Fibroblast of lung (primary cell): ENCODE measurements around the gene KCMF1. TPM values are rescaled to one million over a fixed set of nuclear protein-coding genes. Genes with fewer than 3 reads are reported as not detected.
A peak's percentile ranks its signal among the peaks of the same experiment; 100 is the strongest.

Source experiments
- DNase-seq, 2 donors: peaks; one replicate each; pipeline versions ENCODE4 v3.0.0 to v3.0.0-alpha.2; 2010; ENCODE audit warnings: low read depth in 2 of 2
- H2AFZ ChIP-seq: 2 replicates; pipeline ENCODE4 v1.5.1; 2012; ENCODE audit warnings: low read length, control low read depth, inconsistent platforms
- H3K27ac ChIP-seq: 2 replicates; pipeline ENCODE4 v1.5.1; 2011; ENCODE audit warnings: low read length, control low read depth; ENCODE audit not compliant: insufficient read depth
- H3K27me3 ChIP-seq: 2 replicates; pipeline ENCODE4 v1.5.1; 2011; ENCODE audit warnings: mild to moderate bottlenecking, low read length; ENCODE audit not compliant: control insufficient read depth, insufficient read depth
- H3K36me3 ChIP-seq: 2 replicates; pipeline ENCODE4 v1.5.1; 2011; ENCODE audit warnings: low read length; ENCODE audit not compliant: control insufficient read depth, insufficient read depth
- H3K4me1 ChIP-seq: 2 replicates; pipeline ENCODE4 v1.5.1; 2011; ENCODE audit warnings: low read length; ENCODE audit not compliant: control insufficient read depth, insufficient read depth; ENCODE audit errors: extremely low read depth
- H3K4me2 ChIP-seq: 2 replicates; pipeline ENCODE4 v1.5.1; 2011; ENCODE audit warnings: low read length, control low read depth; ENCODE audit not compliant: insufficient read depth; ENCODE audit errors: extremely low read depth
- H3K4me3 ChIP-seq, 4 experiments: fragments of 200-600 bp in 1 of 4; sonication (generic) in 1 of 4; replicated peaks in 1 of 4; 2 replicates each; pipeline ENCODE4 v1.5.1; 2011 to 2016; ENCODE audit warnings: low read length in 4 of 4, low read depth in 3 of 4, mild to moderate bottlenecking in 3 of 4, control low read depth in 2 of 4, inconsistent platforms in 1 of 4, mixed read lengths in 1 of 4; ENCODE audit not compliant: insufficient read depth in 1 of 4; ENCODE audit errors: control extremely low read depth in 1 of 4
- H3K79me2 ChIP-seq: 2 replicates; pipeline ENCODE4 v1.5.1; 2012; ENCODE audit warnings: mild to moderate bottlenecking, low read length, inconsistent platforms; ENCODE audit not compliant: control insufficient read depth, insufficient read depth
- H3K9ac ChIP-seq: 2 replicates; pipeline ENCODE4 v1.5.1; 2011; ENCODE audit warnings: mild to moderate bottlenecking, low read length, control low read depth; ENCODE audit not compliant: insufficient read depth
- H3K9me3 ChIP-seq: 2 replicates; pipeline ENCODE4 v1.5.1; 2012; ENCODE audit warnings: low read depth, low read length; ENCODE audit not compliant: control insufficient read depth, insufficient read depth
- H4K20me1 ChIP-seq: 2 replicates; pipeline ENCODE4 v1.5.1; 2011; ENCODE audit warnings: low read length; ENCODE audit not compliant: control insufficient read depth, insufficient read depth; ENCODE audit errors: extremely low read depth
- EZH2 ChIP-seq: IDR thresholded peaks from 2 replicates; pipeline ENCODE4 v1.5.1; 2012; ENCODE audit warnings: low read length, control low read depth, mild to moderate bottlenecking; ENCODE audit errors: missing control alignments
- polyA minus RNA-seq: library from RNA; depleted of rRNA, polyadenylated mRNA; stranded (reverse); fragments of >200 nt; gene quantifications from 2 replicates; pipeline ENCODE4 v1.2.3, GENCODE V29; 2011; ENCODE audit warnings: low replicate concordance
- polyA plus RNA-seq, 2 donors: library from polyadenylated mRNA; depleted of rRNA in 1 of 2; stranded (reverse) in 1 of 2; unstranded in 1 of 2; fragments of >200 nt; gene quantifications; 2 replicates each; pipeline ENCODE4 v1.2.1, GENCODE V29; 2011 to 2012; ENCODE audit warnings: missing spikeins in 1 of 2
- total RNA-seq: library from RNA; depleted of rRNA; stranded (reverse); fragments of >200 nt; gene quantifications from 2 replicates; pipeline ENCODE4 v1.2.1, GENCODE V29; 2014
- TF ChIP-seq, protein P1 (sequence below), 2 donors: IDR thresholded peaks in 1 of 2; conservative IDR thresholded peaks in 1 of 2; 1 replicate in 1 of 2; 2 replicates in 1 of 2; pipeline ENCODE4 v1.5.1; 2011 to 2012; ENCODE audit warnings: low read length in 2 of 2, control low read depth in 1 of 2, inconsistent platforms in 1 of 2, low read depth in 1 of 2, mild to moderate bottlenecking in 1 of 2

KCMF1 gene
- total RNA-seq, result 29.3 and 61.8 TPM in 2 replicates
- polyA plus RNA-seq, result 104 and 120 TPM in 2 replicates
- 50.8 and 51.8 TPM in 2 replicates for polyA plus RNA-seq (2012)
- 16.6 and 60.2 TPM in 2 replicates for polyA minus RNA-seq

GRCh38 chr2:84970868-84971509 is at the start of gene KCMF1:
KCMF1 (plus strand) TSS chr2:84971161; CDS start chr2:84971452, 291 bp downstream.
- H3K79me2 ChIP-seq, result peaks cover 73% of the 10 kb centered on the region
- TF ChIP-seq EZH2, result no peak
- TF ChIP-seq, protein P1, sequence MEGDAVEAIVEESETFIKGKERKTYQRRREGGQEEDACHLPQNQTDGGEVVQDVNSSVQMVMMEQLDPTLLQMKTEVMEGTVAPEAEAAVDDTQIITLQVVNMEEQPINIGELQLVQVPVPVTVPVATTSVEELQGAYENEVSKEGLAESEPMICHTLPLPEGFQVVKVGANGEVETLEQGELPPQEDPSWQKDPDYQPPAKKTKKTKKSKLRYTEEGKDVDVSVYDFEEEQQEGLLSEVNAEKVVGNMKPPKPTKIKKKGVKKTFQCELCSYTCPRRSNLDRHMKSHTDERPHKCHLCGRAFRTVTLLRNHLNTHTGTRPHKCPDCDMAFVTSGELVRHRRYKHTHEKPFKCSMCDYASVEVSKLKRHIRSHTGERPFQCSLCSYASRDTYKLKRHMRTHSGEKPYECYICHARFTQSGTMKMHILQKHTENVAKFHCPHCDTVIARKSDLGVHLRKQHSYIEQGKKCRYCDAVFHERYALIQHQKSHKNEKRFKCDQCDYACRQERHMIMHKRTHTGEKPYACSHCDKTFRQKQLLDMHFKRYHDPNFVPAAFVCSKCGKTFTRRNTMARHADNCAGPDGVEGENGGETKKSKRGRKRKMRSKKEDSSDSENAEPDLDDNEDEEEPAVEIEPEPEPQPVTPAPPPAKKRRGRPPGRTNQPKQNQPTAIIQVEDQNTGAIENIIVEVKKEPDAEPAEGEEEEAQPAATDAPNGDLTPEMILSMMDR (conservative IDR thresholded peaks at IDR 0.05 in 1 of 2, IDR thresholded peaks at IDR 0.05 in 1 of 2; ENCODE audit: low read depth in 1 of 2, low read length in 2 of 2), result no peak
- peak within 1 kb of the TSS; percentile 92 for H3K9ac ChIP-seq
- H3K27ac ChIP-seq, result peak within 1 kb of the TSS; percentile 93
- peak; percentile 67 to 71 for DNase-seq
- H2AFZ ChIP-seq, result peak within 1 kb of the TSS; percentile 34
- peak within 1 kb of the TSS; percentile 98 for H3K4me2 ChIP-seq
- H4K20me1 ChIP-seq, result no peaks in the 10 kb centered on the region
- no peaks in the 10 kb centered on the region for H3K4me1 ChIP-seq
- H3K36me3 ChIP-seq, result no peaks in the 10 kb centered on the region
- H3K4me3 ChIP-seq, result peak within 1 kb of the TSS; percentile 82 to 96 (median 91)
- H3K9me3 ChIP-seq, result no peaks in the 10 kb centered on the region
- no peaks in the 10 kb centered on the region for H3K27me3 ChIP-seq

DNA sequence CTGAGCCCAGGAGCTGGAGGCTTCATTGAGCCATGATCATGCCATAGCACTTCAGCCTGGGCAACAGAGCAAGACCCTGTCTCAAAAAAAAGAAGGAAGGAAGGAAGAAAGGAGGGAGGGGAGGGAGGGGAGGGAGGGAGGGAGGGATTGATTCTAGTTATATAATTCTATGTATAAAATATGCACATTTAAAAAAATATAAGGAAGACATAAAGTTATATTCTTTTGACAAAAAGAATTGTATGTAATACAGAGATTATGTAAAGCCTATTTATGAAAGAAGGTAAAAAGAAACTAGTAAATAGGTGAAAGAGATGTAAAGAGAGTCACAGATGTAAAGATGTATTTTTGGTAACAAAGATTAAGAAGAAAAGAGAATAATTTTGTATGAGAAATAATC is 48.0 kb upstream of the KCMF1 start:
- TF ChIP-seq EZH2, result no peak
- TF ChIP-seq, protein P1 (conservative IDR thresholded peaks at IDR 0.05 in 1 of 2, IDR thresholded peaks at IDR 0.05 in 1 of 2; ENCODE audit: low read depth in 1 of 2, low read length in 2 of 2), result no peak
- no peak overlapping the region for H3K27ac ChIP-seq
- peaks cover 14% of the 10 kb centered on the region for H3K4me1 ChIP-seq
- H3K27me3 ChIP-seq, result no peaks in the 10 kb centered on the region
- no peak overlapping the region for H3K9ac ChIP-seq
- H3K4me3 ChIP-seq, result no peak overlapping the region
- no peaks in the 10 kb centered on the region for H3K79me2 ChIP-seq
- no peak overlapping the region for H3K4me2 ChIP-seq
- H3K9me3 ChIP-seq, result no peaks in the 10 kb centered on the region
- no peak overlapping the region for H2AFZ ChIP-seq
- no peak for DNase-seq
- no peaks in the 10 kb centered on the region for H3K36me3 ChIP-seq
- no peaks in the 10 kb centered on the region for H4K20me1 ChIP-seq

- Histone ChIP-seq H3K4me2 (no peak overlapping the region), H3K4me1 (peaks cover 11% of the 10 kb centered on the region), H3K79me2 (no peaks in the 10 kb centered on the region), H4K20me1 (no peaks in the 10 kb centered on the region), H3K9me3 (no peaks in the 10 kb centered on the region), H2AFZ (no peak overlapping the region), H3K9ac (no peak overlapping the region), H3K27ac (no peak overlapping the region), H3K4me3 (no peak overlapping the region), H3K27me3 (no peaks in the 10 kb centered on the region), H3K36me3 (no peaks in the 10 kb centered on the region)
- peak in 1 of 2 donors; percentile 68 for DNase-seq
- TF ChIP-seq EZH2, result no peak
- TF ChIP-seq, protein P1 (conservative IDR thresholded peaks at IDR 0.05 in 1 of 2, IDR thresholded peaks at IDR 0.05 in 1 of 2; ENCODE audit: low read depth in 1 of 2, low read length in 2 of 2), result no peak
These were observed 46.5 kb upstream of the KCMF1 start for GRCh38 chr2:84924173-84925106.
